ENCODE measurements around the gene SPRED3. TPM values are rescaled to one million over a fixed set of nuclear protein-coding genes. Genes with fewer than 3 reads are reported as not detected.

The SPRED3 gene
- total RNA-seq, 3 donors from 2014 or later, result 0.46 to 0.74 (median 0.57) TPM

Other genes with a start within 250 kb of the SPRED3 start
- gene DPF1, start 164.5 kb upstream of the SPRED3 start, total RNA-seq, result under 1 TPM; 0.40 to 0.45 (median 0.43) TPM
- gene PPP1R14A, start 132.3 kb upstream of the SPRED3 start, total RNA-seq, result 1 to 10 TPM in 1 of 3 donors, under 1 TPM in 2; 0.34 to 1.8 (median 0.46) TPM
- 10 to 100 TPM; 15.6 to 27.5 (median 20.6) TPM for gene SPINT2, start 124.1 kb upstream of the SPRED3 start, total RNA-seq
- gene C19orf33, start 84.4 kb upstream of the SPRED3 start, total RNA-seq, result not detected
- gene YIF1B, start 72.8 kb upstream of the SPRED3 start, total RNA-seq, result 10 to 100 TPM; 48.0 to 60.1 (median 50.4) TPM
- 10 to 100 TPM in 1 of 3 donors, 1 to 10 TPM in 2; 9.2 to 10.9 (median 9.8) TPM for gene KCNK6, start 68.9 kb upstream of the SPRED3 start, total RNA-seq
- 1 to 10 TPM; 2.4 to 3.1 (median 3.0) TPM for gene CATSPERG, start 52.9 kb upstream of the SPRED3 start, total RNA-seq
- gene PSMD8, start 14.1 kb upstream of the SPRED3 start, total RNA-seq, result 100 to 1,000 TPM; 331 to 368 (median 337) TPM
- gene GGN, start 663 bp upstream of the SPRED3 start, total RNA-seq, result under 1 TPM in 2 of 3 donors, not detected in 1; 0.11 TPM
- 10 to 100 TPM; 22.7 to 27.5 (median 24.5) TPM for gene FAM98C, start 14.4 kb downstream of the SPRED3 start, total RNA-seq
- gene RASGRP4, start 37.5 kb downstream of the SPRED3 start, total RNA-seq, result 1 to 10 TPM in 2 of 3 donors, under 1 TPM in 1; 0.66 to 1.4 (median 1.2) TPM
- gene RYR1, start 45.0 kb downstream of the SPRED3 start, total RNA-seq, result 1 to 10 TPM; 2.3 to 3.9 (median 3.2) TPM
- gene MAP4K1, start 229.3 kb downstream of the SPRED3 start, total RNA-seq, result 100 to 1,000 TPM; 109 to 130 (median 126) TPM
- 100 to 1,000 TPM; 370 to 409 (median 401) TPM for gene EIF3K, start 230.5 kb downstream of the SPRED3 start, total RNA-seq